Pancreas (tissue), 10 donors: Measurements from ENCODE around the gene DCP1B. TPM values are rescaled to one million over a fixed set of nuclear protein-coding genes. Genes with fewer than 3 reads are reported as not detected.

ENCODE experiments used
- ATAC-seq, 4 donors: fragments of 200-7000 bp; cut with Tn5 transposase; one replicate each; pipeline versions ENCODE4 v1.8.0 to v1.9.1; 2020; ENCODE audit warnings: mild to moderate bottlenecking in 4 of 4, moderate library complexity in 4 of 4
- DNase-seq, 6 donors: peaks; one replicate each; pipeline ENCODE4 v3.0.0-alpha.2; 2020
- FAIRE-seq: peaks from 2 replicates; lab custom pipeline; 2012; peaks lifted over from hg19 to GRCh38; lab: Jason Lieb, UNC
- H3K27ac ChIP-seq, 4 donors: fragments of 200-600 bp; sonication (generic); 1 replicate in 3 of 4; 2 replicates in 1 of 4; pipeline versions ENCODE4 v1.5.0 to v1.8.0; 2020
- H3K27me3 ChIP-seq, 4 donors: fragments of 200-600 bp; one replicate each; pipeline ENCODE4 v1.8.0; 2021
- H3K36me3 ChIP-seq, 3 donors: fragments of 200-600 bp; sonication (generic) in 1 of 3; one replicate each; pipeline versions ENCODE4 v1.5.0 to v1.8.0; 2020 to 2021
- H3K4me1 ChIP-seq, 3 donors: fragments of 200-600 bp; one replicate each; pipeline ENCODE4 v1.8.0; 2021
- H3K4me3 ChIP-seq, 4 donors: fragments of 200-600 bp; sonication (generic) in 2 of 4; one replicate each; pipeline versions ENCODE4 v1.5.0 to v1.8.0; 2020 to 2021
- H3K9me3 ChIP-seq, 4 donors: fragments of 200-600 bp; one replicate each; pipeline ENCODE4 v1.8.0; 2021
- WGBS, 2 donors: extraction: QIAGEN DNeasy Blood & Tissue Kit; methylation state at CpG; one replicate each; pipeline ENCODE4 v1.1.7; 2013; 5-methylcytosine and 5-hydroxymethylcytosine counted together
- intact Hi-C, 3 donors: fragments of 100-400 bp; cut with DNase I; formaldehyde crosslinking; loops; one replicate each; pipeline versions ENCODE4 v1.11.1 to v1.14.2; 2022
- polyA plus RNA-seq, 2 donors: library from polyadenylated mRNA; stranded (reverse); fragments of 200-250 nt; gene quantifications; one replicate each; pipeline ENCODE4 v1.2.3, GENCODE V29; 2013
- total RNA-seq, 6 donors: library from RNA; stranded (reverse); fragmentation: NEBNext Ultra II Directional in 4 of 6; extraction: Animal tissue kit (Norgen Biotek cat#: 25700) in 4 of 6; gene quantifications; one replicate each; pipeline versions ENCODE4 v1.2.1 to v1.2.4, GENCODE V29; 2021 to 2023
- TF ChIP-seq, protein P1 (sequence below), 4 donors: fragments of 200-600 bp; sonication (generic) in 3 of 4; IDR thresholded peaks; one replicate each; pipeline versions ENCODE4 v1.5.0 to v1.8.0; 2021; ENCODE audit warnings: antibody characterized with exemption in 4 of 4
- donor health status: healthy with polysubstance abuse.
- donor health status: DM: no; HTN: no; CAD: no; lungs with moderate emphysema.
- donor health status: DM: no; HTN: no; CAD: no.
- donor health status: control.
- donor health status: control.
- donor health status: Bipolar disorder and iron deficiency.
- donor health status: DM: yes; HTN: yes; CAD: no.
- donor health status: DM: no; HTN: no; CAD: no.
- donor health status: DM: no; HTN: no; CAD: no.
- donor health status: DM: yes; HTN: yes; CAD: no.

Gene DCP1B
- total and polyA plus RNA-seq, 8 donors: 3.4 to 7.5 (median 6.6) TPM

DNA sequence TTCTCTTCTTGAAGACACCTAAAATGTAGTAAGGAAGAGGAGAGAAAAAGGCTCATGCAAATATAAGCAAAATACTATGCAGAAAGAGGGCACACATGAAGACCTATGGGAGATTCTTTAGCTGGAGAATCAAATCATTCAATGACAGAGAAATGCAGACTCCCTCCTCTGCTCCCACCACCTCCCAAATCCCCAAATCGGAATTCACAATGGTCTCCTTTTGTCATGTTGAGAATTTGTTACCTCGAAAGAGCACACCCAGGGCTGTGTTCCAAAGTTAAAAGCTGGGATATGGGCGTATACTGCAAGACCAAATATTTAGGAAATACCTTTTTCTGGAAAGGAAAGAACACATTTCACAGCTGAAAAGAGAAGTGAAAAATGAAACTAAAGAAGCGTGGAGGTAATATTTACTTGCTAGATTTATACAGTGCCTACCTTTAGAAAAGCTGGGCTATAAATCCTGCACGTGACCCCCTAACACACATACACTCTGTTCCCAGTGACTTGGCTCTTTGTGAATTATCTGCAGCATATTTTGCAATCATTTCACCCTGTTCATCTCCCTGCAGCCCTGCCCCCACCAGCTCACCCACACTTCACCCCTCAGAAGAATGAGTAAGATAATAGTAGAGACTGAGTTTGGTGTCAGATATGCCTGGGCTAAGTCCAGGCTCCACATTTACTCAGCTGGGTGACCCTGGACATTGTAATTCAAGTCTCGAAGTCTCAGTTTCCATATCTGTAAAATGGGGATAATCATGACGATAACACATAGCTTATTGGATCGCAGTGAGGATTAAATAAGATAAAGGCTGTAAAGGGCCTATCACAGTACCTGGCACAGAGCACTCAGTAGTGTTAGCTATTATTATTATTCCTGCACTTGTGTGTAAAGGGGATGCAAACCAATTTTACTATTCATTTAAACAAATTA, 45.6 kb upstream of the DCP1B start:
- peaks cover 0 to 3% (median 0%) of the 10 kb centered on the region in 3 donors for H3K4me1 ChIP-seq
- no peak overlapping the region for H3K27ac ChIP-seq
- TF ChIP-seq, protein P1, sequence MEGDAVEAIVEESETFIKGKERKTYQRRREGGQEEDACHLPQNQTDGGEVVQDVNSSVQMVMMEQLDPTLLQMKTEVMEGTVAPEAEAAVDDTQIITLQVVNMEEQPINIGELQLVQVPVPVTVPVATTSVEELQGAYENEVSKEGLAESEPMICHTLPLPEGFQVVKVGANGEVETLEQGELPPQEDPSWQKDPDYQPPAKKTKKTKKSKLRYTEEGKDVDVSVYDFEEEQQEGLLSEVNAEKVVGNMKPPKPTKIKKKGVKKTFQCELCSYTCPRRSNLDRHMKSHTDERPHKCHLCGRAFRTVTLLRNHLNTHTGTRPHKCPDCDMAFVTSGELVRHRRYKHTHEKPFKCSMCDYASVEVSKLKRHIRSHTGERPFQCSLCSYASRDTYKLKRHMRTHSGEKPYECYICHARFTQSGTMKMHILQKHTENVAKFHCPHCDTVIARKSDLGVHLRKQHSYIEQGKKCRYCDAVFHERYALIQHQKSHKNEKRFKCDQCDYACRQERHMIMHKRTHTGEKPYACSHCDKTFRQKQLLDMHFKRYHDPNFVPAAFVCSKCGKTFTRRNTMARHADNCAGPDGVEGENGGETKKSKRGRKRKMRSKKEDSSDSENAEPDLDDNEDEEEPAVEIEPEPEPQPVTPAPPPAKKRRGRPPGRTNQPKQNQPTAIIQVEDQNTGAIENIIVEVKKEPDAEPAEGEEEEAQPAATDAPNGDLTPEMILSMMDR (IDR thresholded peaks at IDR 0.05): no peak
- H3K9me3 ChIP-seq: no peaks in the 10 kb centered on the region
- FAIRE-seq (no peak), ATAC-seq (no peak), DNase-seq (no peak)
- 43 to 50% methylated on average over 8 of the region's 8 CpGs for WGBS, 2 donors
- H3K27me3 ChIP-seq: peaks cover 0 to 9% (median 0%) of the 10 kb centered on the region in 4 donors
- intact Hi-C loops: loop anchor here in 1 of 3 donors (10.0 kb wide), 1 partner anchor 535 kb away; no protein-coding TSS in a partner anchor
- no peaks in the 10 kb centered on the region for H3K36me3 ChIP-seq
- H3K4me3 ChIP-seq: no peak overlapping the region

DNA sequence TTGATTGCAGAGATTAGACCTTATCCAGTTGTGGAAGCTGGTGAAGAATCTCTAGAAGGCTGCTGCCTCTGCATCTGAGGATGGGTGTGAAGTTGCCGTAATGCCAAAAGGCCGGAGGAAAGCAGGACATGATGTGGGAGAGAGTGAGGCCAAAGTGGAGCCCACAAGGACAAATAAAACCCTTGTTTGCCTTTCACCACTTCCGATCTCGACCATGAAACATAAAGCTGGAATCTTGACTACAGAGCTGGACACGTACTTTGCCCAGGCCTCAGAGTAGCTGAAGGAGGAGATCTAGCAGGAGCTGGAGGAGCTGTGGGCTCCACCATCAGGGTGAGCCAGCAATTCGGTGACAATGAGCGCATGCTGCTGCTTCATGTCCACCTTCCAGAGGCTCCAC, 43.5 kb upstream of the DCP1B start:
- 68 to 74% methylated on average over 7 of the region's 7 CpGs for WGBS, 2 donors

DNA sequence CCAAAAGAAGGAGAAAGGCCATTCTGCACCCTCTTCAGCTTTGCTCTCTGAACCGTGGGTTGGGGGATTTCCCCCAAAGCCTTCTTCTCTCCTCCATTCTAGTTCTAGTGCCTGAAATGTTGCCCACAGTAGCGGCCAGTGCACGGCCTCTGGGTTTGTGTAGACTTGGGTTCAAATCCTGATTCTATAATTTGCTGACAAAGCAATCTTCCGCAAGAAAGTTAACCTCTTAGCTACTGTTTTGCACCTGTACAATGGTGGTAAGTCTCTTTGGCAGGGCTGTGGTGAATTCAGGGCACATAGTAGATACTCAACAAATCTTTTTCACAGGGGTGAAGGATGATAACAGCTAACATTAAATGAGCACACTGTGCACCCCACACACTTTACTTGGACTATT, 42.7 kb upstream of the DCP1B start:
- Histone ChIP-seq H3K4me3 (no peak overlapping the region), H3K27me3 (peaks cover 0 to 3% (median 0%) of the 10 kb centered on the region in 4 donors), H3K4me1 (no peaks in the 10 kb centered on the region), H3K9me3 (no peaks in the 10 kb centered on the region), H3K36me3 (no peaks in the 10 kb centered on the region), H3K27ac (no peak overlapping the region)
- intact Hi-C loops: no loop called here
- WGBS, 2 donors: 62 to 79% methylated on average over 4 of the region's 4 CpGs
- ATAC-seq: no peak
- DNase-seq: no peak
- TF ChIP-seq, protein P1 (IDR thresholded peaks at IDR 0.05): no peak
- FAIRE-seq: no peak

More for the DNA sequence above, 43.5 kb upstream of the DCP1B start:
- no peaks in the 10 kb centered on the region for H3K9me3 ChIP-seq
- H3K4me1 ChIP-seq: no peaks in the 10 kb centered on the region
- TF ChIP-seq, protein P1 (IDR thresholded peaks at IDR 0.05): no peak
- no peak for FAIRE-seq
- ATAC-seq: no peak
- no peak overlapping the region for H3K27ac ChIP-seq
- no peaks in the 10 kb centered on the region for H3K36me3 ChIP-seq
- no peak for DNase-seq
- intact Hi-C loops: no loop called here
- H3K4me3 ChIP-seq: no peak overlapping the region
- peaks cover 0 to 5% (median 0%) of the 10 kb centered on the region in 4 donors for H3K27me3 ChIP-seq

DNA sequence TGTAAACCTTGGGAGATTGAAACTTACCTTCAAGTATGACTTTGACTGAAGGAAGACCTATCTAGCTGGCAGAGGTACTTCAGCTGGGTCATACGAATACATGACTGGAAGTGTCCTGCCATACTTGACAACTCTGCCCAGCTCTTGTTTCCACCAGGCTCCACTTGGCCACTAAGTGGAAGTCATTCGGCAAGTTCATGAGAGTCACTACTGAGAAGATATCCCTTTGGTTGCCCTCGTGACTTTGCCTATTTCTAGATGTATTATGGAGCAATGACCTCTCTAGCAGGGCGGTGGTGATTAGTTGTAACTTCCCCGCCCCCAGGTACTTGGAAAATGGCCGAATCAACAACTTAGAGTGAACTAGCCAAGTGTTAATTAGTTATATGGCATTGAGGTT, 39.9 kb upstream of the DCP1B start:
- H3K4me3 ChIP-seq: no peak overlapping the region
- no peaks in the 10 kb centered on the region for H3K27me3 ChIP-seq
- intact Hi-C loops: no loop called here
- no peaks in the 10 kb centered on the region for H3K4me1 ChIP-seq
- WGBS, 2 donors: 49 to 65% methylated on average over 6 of the region's 6 CpGs
- H3K36me3 ChIP-seq: no peaks in the 10 kb centered on the region
- no peak for DNase-seq
- no peak overlapping the region for H3K27ac ChIP-seq
- no peak for ATAC-seq
- no peaks in the 10 kb centered on the region for H3K9me3 ChIP-seq
- TF ChIP-seq, protein P1 (IDR thresholded peaks at IDR 0.05): no peak
- no peak for FAIRE-seq

DNA sequence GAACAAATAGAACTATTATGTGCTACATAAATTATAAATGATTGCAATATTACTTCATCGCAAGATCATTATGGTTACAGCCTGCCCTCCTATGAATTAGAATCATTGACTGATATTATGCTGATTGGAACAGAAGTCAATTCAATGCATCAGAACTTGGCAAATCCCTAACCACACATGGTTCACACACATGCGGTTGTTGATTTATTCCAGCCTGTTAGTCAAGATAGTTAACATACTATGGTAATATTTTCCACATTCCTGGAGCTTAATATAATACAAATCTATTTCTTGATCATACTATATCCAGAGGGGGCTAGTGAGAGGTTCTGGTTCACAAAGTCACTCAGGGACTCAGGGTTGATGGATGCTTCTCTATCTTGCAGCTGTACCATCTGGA, 38.8 kb upstream of the DCP1B start:
- WGBS, 2 donors: 85 to 86% methylated on average over 2 of the region's 2 CpGs
- ATAC-seq: no peak
- Histone ChIP-seq H3K4me3 (no peak overlapping the region), H3K9me3 (no peaks in the 10 kb centered on the region), H3K4me1 (no peaks in the 10 kb centered on the region), H3K36me3 (no peaks in the 10 kb centered on the region), H3K27me3 (no peaks in the 10 kb centered on the region), H3K27ac (no peak overlapping the region)
- FAIRE-seq: no peak
- TF ChIP-seq, protein P1 (IDR thresholded peaks at IDR 0.05): no peak
- intact Hi-C loops: no loop called here
- DNase-seq: no peak
